ENCODE data around the gene ARID1B.
"Not testable (repeated sequence)": the region's sequence is repeated elsewhere in the genome, so short reads cannot be mapped to it uniquely, and the experiment has no call there.

ARID1B gene

GRCh38 chr6:157038610-157039009, 261.4 kb downstream of the ARID1B start:
- DNase-seq (ENCODE audit: extremely low spot score) = no peak
- no peak for TF ChIP-seq CTCF (IDR thresholded peaks at IDR 0.05; ENCODE audit: control extremely low read depth, extremely low read depth, low read depth, missing control alignments)
- ChIA-PET CTCF (interaction anchor here (1.8 kb wide), 1 partner anchor 10 kb away, joined by 6 read pairs; no protein-coding TSS in a partner anchor), POLR2A (no interaction called here)

GRCh38 chr6:157039639-157040038, 262.5 kb downstream of the ARID1B start:
- CTCF ChIA-PET; DNase-seq (ENCODE audit: extremely low spot score); POLR2A ChIA-PET: not testable (repeated sequence)

GRCh38 chr6:157040191-157040590, 263.0 kb downstream of the ARID1B start:
- no peak for DNase-seq (ENCODE audit: extremely low spot score)
- ChIA-PET POLR2A (no interaction called here), CTCF (interaction anchor here (1.3 kb wide), 1 partner anchor 10 kb away, joined by 5 read pairs; no protein-coding TSS in a partner anchor)
- no peak for TF ChIP-seq CTCF (IDR thresholded peaks at IDR 0.05; ENCODE audit: control extremely low read depth, extremely low read depth, low read depth, missing control alignments)

GRCh38 chr6:157045831-157046454, 268.8 kb downstream of the ARID1B start:
- POLR2A ChIA-PET = no interaction called here
- CTCF ChIA-PET = interaction anchor here (0.6 to 6.8 kb wide), 18 partner anchors 8 to 481 kb away, joined by 3 to 49 read pairs (median 4); no protein-coding TSS in a partner anchor
- peak; percentile 41 for TF ChIP-seq CTCF (IDR thresholded peaks at IDR 0.05; ENCODE audit: control extremely low read depth, extremely low read depth, low read depth, missing control alignments)
- DNase-seq (ENCODE audit: extremely low spot score) = no peak

- no peak for TF ChIP-seq CTCF (IDR thresholded peaks at IDR 0.05; ENCODE audit: control extremely low read depth, extremely low read depth, low read depth, missing control alignments)
- ChIA-PET POLR2A (no interaction called here), CTCF (interaction anchor here (0.7 to 6.8 kb wide), 10 partner anchors 7 to 482 kb away, joined by 3 to 49 read pairs (median 4); no protein-coding TSS in a partner anchor)
- DNase-seq (ENCODE audit: extremely low spot score) = no peak
Observed at GRCh38 chr6:157046776-157047175, 269.6 kb downstream of the ARID1B start.

GRCh38 chr6:157047328-157047727, 270.1 kb downstream of the ARID1B start:
- ChIA-PET POLR2A (no interaction called here), CTCF (interaction anchor here (1.4 to 6.8 kb wide), 4 partner anchors 10 to 102 kb away, joined by 4 to 49 read pairs (median 18); no protein-coding TSS in a partner anchor)
- no peak for DNase-seq (ENCODE audit: extremely low spot score)
- no peak for TF ChIP-seq CTCF (IDR thresholded peaks at IDR 0.05; ENCODE audit: control extremely low read depth, extremely low read depth, low read depth, missing control alignments)

- POLR2A ChIA-PET = no interaction called here
- no peak for DNase-seq (ENCODE audit: extremely low spot score)
- CTCF ChIA-PET = interaction anchor here (6.8 kb wide), 1 partner anchor 14 kb away, joined by 49 read pairs; no protein-coding TSS in a partner anchor
- no peak for TF ChIP-seq CTCF (IDR thresholded peaks at IDR 0.05; ENCODE audit: control extremely low read depth, extremely low read depth, low read depth, missing control alignments)
Observed at GRCh38 chr6:157047951-157048350, 270.8 kb downstream of the ARID1B start.

Measured in GM10248 (cell line).